HG03469 (cell line): ENCODE measurements around the gene MAS1L.
A peak's percentile ranks its signal among the peaks of the same experiment; 100 is the strongest.

Experiments
- ATAC-seq: cut with Tn5 transposase; IDR thresholded peaks from one replicate; pipeline ENCODE4 v1.9.1; 2021; ENCODE audit warnings: mild to moderate bottlenecking, moderate library complexity, moderate number of reproducible peaks; ENCODE audit not compliant: unreplicated experiment

MAS1L gene

GRCh38 chr6:29510746-29511300 is 23.1 kb upstream of the MAS1L start:
- ATAC-seq, result no peak

- no peak for ATAC-seq
Observed at GRCh38 chr6:29510202-29510601, 22.4 kb upstream of the MAS1L start.

- no peak for ATAC-seq
Observed at GRCh38 chr6:29509711-29510110, 22.0 kb upstream of the MAS1L start.

- ATAC-seq, result peak; percentile 48
Observed at GRCh38 chr6:29509239-29509638, 21.5 kb upstream of the MAS1L start.

GRCh38 chr6:29507319-29507718 is 19.6 kb upstream of the MAS1L start:
- no peak for ATAC-seq

GRCh38 chr6:29506446-29507067 is 18.8 kb upstream of the MAS1L start:
- no peak for ATAC-seq

GRCh38 chr6:29505808-29506207 is 18.1 kb upstream of the MAS1L start:
- ATAC-seq, result no peak

- ATAC-seq, result no peak
Observed at GRCh38 chr6:29504961-29505360, 17.2 kb upstream of the MAS1L start.

GRCh38 chr6:29502597-29502996 is 14.8 kb upstream of the MAS1L start:
- ATAC-seq, result no peak

- no peak for ATAC-seq
Observed at GRCh38 chr6:29502181-29502580, 14.4 kb upstream of the MAS1L start.

GRCh38 chr6:29501106-29501505 is 13.3 kb upstream of the MAS1L start:
- no peak for ATAC-seq

GRCh38 chr6:29500594-29500993 is 12.8 kb upstream of the MAS1L start:
- ATAC-seq, result no peak

GRCh38 chr6:29499704-29500103 is 11.9 kb upstream of the MAS1L start:
- no peak for ATAC-seq

- ATAC-seq, result no peak
Observed at GRCh38 chr6:29496961-29497360, 9.2 kb upstream of the MAS1L start.

- no peak for ATAC-seq
Observed at GRCh38 chr6:29495571-29495970, 7.8 kb upstream of the MAS1L start.

- no peak for ATAC-seq
Observed at GRCh38 chr6:29494131-29494530, 6.4 kb upstream of the MAS1L start.

- no peak for ATAC-seq
Observed at GRCh38 chr6:29493261-29493660, 5.5 kb upstream of the MAS1L start.

GRCh38 chr6:29491574-29491973 is 3.8 kb upstream of the MAS1L start:
- no peak for ATAC-seq

- no peak for ATAC-seq
Observed at GRCh38 chr6:29490552-29490951, 2.8 kb upstream of the MAS1L start.

- ATAC-seq, result no peak
Observed at GRCh38 chr6:29490055-29490454, 2.3 kb upstream of the MAS1L start.

GRCh38 chr6:29489286-29489685 is 1.5 kb upstream of the MAS1L start:
- no peak for ATAC-seq

- ATAC-seq, result no peak
Observed at GRCh38 chr6:29488874-29489273, 1.1 kb upstream of the MAS1L start.

- no peak for ATAC-seq
Observed at GRCh38 chr6:29487131-29487530, 625 bp downstream of the MAS1L start.
